GM18873 (cell line): ENCODE measurements around the gene CFAP92.
"Not testable (repeated sequence)": the region's sequence is repeated elsewhere in the genome, so short reads cannot be mapped to it uniquely, and the experiment has no call there.

ENCODE experiments used
- ATAC-seq: cut with Tn5 transposase; IDR thresholded peaks from one replicate; pipeline ENCODE4 v1.9.1; 2021; ENCODE audit warnings: mild to moderate bottlenecking, moderate library complexity, moderate number of reproducible peaks; ENCODE audit not compliant: unreplicated experiment, low FRiP score

Gene CFAP92

DNA sequence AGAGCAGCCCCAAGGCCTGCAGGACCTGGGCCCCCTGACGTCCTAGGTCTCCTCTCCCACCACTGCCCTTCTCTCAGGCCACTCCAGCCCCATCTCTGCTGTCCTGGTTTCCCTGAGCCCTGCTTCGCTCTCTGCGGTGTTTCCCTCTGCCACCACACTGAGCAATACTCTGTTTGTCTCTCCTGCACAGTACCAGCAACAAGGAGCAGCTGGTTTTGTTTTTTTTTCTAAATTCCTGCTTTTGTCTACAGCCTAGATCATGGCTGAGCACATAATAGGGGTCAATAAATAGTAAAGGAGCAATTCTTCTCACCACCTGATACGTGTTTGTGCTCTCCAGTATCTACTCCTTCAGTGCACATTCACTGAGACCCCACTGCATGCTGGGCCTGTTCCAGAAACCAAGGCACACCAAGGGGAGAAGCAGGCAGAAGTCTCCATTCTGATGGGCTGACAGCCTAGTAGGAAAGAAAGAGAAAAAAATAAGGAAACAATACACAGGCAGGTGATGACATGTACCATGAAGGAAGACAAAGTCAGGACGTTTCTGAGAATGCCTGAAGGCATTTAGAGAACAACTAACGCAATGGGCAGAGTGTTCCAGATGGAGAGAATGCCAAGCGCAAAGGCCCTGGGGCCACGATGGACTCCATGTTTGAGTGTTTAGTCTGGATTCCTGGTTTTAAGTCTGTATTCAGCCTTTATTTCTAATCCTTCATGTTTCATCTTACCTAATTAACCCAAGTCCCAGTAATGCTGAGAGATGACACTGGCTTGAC is 120.4 kb downstream of the CFAP92 start:
- ATAC-seq: no peak

- ATAC-seq: no peak
Measured at GRCh38 chr3:128872744-128873143, 121.1 kb downstream of the CFAP92 start.

GRCh38 chr3:128872282-128872681 is 121.6 kb downstream of the CFAP92 start:
- ATAC-seq: no peak

- ATAC-seq: no peak
Measured at GRCh38 chr3:128870347-128870746, 123.5 kb downstream of the CFAP92 start.

- no peak for ATAC-seq
Measured at GRCh38 chr3:128867200-128868125, 126.4 kb downstream of the CFAP92 start.

DNA sequence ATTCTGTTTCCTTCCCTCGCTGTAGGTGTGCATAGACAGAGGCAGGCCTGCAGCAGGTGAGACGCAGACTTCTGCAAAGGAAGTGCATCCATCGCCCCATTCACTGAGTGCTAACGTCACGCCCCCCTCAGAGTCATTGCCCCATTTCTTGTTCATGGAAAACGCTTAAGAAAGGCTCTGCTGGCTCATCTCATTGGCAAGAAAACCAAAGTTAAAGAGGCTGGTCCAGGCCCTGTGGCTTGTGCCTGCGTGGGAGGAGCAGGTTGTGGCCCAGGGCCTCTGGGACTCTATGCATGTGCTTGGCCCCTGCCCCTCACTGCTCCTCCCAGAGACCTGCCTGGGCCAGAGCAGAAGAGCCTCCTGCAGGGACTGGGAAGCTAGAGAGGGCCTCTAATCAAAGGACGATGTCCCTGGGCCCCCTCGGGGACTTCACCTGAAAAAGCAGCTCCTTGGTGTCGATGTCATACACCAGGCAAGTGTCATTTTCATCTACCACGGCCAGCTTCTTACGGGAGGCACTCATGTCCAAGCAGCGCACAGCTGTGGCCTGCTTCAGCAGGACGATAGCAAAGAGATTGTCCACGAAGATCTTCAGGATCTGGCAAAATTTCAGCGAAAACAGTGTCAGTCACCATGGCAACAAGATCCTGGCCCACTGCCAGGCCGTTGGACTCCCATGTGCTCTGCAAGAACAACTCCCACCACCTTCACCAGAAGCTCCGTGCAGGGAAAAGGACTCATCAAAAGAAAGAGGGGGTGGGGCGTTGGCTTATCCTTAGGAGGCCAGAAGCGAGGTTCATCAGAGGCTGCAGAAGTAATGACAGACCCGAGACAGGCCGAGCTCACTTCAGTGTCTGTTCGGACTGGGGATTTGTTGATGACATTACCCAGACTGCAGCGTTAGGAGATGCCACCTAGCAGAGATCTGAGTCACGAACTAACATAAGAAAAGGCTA is 128.7 kb downstream of the CFAP92 start:
- ATAC-seq: not testable (repeated sequence)

DNA sequence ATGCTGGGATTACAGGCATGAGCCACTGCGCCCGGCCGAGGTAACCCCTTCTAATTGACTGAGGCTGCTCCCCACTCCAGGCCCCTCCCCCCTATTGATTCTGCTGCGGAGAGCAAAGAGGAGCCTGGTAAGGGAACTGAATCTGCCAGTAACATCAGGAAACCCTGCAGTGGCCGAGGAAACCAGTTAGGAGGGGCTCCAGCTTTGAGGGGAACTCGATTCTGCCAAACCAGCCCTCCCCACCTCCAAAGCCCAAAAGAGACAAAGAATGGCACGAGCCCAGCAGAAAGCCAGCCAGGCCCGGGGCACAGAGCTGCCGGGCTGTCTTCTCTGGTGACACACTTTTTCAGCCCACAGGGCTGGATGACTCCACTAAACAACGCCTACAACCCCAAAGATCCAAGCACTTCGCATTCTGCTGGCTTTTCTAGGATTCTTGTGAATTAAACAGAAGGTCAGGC is 129.5 kb downstream of the CFAP92 start:
- no peak for ATAC-seq

DNA sequence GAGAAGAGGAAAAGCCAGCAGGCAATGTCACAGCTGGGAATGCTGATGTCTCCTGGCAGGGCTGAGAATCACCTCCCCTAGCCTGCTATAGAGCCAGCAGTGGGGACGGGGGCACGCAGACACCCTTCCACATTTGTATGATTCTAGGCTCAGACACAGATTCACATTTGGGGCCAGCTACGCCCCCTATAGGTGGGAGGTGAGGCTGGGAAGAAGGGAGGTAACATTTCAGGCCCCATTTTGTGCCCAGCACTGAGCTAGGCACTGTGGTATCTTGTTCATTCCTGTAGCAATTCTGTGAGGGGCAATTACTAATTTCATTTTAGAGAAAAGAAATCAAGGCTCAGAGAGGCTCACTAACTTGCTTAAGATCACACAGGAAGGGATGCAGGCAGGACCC is 130.3 kb downstream of the CFAP92 start:
- no peak for ATAC-seq

DNA sequence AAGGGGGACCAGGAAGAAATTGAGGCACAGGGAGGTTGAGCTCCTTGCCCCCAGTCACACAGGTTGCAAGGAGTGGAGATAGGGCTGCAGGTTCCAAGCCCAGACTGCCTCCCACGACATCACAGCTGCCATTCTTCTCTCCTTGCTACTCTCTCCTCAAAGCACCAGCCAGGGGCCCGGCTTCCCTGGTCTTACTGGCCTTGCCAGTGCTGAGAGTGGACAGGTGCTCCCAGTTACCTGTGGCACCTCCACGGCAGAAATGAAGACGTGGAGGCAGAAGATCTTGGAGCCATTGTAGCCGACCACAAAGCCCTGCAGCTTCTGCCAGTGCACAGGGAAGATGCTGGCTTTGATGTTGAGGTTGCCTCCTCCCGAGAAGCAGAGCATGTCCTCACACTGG is 132.4 kb downstream of the CFAP92 start:
- ATAC-seq: no peak
